Measurements from ENCODE around the gene KRT24.
"Not testable (repeated sequence)": the region's sequence is repeated elsewhere in the genome, so short reads cannot be mapped to it uniquely, and the experiment has no call there.

The KRT24 gene

DNA sequence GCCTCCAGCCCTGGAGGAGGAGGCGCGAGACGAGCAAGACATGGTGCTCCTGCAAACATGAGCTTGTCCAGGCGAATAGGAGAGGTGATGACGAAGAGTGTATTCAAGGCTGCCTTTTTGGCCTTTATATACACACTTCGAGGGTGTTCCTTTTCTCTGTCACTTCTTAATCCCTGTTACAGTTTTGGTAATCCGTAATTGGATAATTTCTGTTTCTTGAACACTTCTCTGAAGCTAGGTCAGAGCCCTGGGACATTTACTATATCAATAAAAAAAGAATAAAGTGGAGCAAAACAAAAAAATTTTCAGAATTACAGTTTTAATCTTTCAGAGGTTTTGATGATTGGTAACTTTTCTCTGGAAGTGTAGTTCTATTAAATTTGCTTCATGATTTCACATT lies at the start of gene KRT24:
Gene KRT24 (minus strand): TSS at position 101 of the 400 bp plus-strand sequence. CDS start 59 bp downstream, at position 42.
- no peak for DNase-seq (ENCODE audit: low read depth)

DNA sequence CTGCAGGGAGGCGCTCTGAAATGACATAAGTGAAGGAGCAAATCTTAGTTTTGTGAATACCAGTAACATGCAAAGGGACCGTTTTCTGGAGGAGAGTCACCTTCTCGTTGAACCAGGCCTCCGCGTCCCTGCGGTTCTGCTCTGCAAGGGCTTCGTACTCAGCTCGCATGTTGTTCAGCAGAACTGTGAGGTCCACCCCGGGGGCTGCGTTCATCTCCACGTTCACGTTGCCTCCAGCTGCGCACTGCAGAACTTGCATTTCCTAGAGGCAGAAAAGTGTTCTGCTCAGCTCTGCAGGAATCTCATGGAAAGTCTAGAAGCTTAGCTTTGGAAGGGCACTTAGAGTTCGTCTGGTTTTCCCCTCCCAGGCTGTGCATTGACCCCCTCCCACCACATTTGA lies 47.5 kb upstream of the KRT24 start:
- no peak for DNase-seq (ENCODE audit: low read depth)

DNA sequence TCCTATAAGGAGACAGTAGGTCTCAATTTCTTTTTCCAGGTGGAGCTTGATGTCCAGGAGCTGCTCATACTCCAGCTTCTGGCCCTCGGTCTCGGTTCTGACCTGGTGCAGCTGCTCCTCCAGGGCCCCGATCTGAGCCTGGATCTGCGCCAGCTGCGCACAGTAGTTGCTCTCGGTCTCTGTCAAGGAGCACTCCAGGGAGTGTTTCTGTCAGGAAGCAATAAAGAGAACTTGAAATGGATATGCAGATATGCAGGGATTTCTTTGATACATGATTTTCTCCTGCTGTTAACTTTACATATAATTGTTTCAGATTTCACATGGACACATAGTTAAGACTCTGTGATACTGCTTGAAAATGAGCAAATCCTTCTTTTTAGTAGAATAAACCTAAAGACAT lies 46.8 kb upstream of the KRT24 start:
- no peak for DNase-seq (ENCODE audit: low read depth)

DNA sequence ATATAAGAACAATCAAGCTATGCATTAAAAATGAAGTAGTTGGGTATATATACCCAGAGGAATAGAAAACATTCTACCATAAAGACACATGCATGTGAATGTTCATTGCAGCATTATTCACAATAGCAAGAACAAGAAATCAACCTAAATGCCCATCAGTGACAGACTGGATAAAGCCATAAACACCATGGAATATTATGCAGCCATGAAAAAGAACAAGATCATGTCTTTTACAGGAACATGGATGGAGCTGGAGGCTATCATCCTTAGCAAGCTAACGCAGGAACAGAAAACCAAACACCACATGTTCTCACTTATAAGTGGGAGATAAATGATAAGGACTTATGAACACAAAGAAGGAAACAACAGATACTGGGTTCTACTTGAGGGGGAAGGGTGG lies 45.1 kb upstream of the KRT24 start:
- DNase-seq (ENCODE audit: low read depth): not testable (repeated sequence)

DNA sequence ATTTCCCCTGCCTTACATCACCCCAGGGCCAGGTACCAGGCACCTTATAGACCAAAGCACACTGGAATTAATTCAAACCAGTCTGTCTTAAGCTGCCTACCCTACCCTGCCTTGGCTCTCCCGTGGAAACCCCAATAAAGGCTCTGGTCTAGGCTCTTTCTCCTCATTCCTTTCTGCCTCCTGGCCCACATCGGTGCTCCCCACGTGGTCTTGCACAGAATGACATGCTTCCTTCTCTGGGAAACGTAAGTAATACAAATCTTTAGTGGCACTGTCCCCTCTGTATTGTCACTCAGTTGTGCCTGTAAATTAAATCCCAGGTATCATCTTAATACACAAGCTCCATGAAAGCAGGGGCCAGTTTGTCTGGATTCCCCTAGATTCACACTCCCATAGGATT lies 35.0 kb upstream of the KRT24 start:
- no peak for DNase-seq (ENCODE audit: low read depth)

DNA sequence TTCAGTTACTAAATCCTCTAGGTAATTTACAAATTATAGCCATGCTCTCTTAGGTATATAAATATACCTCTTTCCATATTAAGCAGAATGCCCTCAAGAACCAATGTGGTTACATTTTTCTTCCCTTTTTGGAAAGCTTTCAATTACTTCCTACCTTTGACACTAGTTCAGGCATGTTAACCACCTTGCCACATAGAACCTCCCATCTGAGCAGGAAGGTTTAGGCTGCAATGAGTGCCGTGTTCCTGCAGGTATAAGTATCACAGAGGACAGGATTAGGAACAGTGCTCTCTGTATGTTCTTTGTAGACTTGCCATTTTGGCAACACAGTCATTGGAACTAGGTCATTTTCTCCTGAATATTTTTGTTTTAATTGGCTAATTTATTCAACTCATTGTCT lies 31.5 kb upstream of the KRT24 start:
- no peak for DNase-seq (ENCODE audit: low read depth)

DNA sequence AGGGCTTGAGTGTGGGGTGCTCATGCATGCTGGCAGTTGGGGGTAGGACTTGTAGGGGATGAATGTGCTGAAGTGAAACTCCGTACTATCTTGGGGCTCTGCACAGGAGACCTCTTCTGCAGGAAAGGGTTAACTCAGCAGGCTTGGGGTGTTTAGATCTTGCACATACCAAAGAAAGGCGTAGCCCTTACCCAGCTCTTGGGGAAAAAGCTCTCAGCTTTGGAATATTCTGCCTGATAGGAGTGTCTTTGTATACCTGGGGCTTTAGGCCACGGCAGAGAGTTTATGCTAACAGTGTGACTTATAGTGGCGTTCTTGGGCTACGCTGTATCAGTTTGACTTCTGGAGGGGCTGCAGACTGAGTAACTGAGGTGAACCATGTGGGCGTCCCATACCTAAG lies 30.5 kb upstream of the KRT24 start:
- DNase-seq (ENCODE audit: low read depth): no peak

DNA sequence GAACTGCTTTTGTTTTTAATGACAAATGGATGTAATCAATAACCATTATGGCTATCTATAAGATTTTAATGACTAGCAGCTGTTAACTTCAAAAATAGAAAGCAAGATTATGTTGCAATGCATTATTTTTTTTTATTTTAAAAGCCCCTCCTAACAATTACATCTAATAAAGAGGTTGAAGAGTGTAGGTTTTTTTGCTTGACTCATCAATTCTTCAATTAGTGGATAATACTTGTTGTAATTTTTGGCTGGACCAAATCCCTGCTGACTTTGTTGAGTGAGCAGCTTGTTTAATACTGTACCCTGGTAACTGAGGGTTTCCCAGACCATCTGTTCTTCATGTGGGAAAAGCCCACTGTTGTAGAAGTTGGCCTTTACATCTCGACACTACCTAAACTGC lies 27.4 kb upstream of the KRT24 start:
- DNase-seq (ENCODE audit: low read depth): no peak

DNA sequence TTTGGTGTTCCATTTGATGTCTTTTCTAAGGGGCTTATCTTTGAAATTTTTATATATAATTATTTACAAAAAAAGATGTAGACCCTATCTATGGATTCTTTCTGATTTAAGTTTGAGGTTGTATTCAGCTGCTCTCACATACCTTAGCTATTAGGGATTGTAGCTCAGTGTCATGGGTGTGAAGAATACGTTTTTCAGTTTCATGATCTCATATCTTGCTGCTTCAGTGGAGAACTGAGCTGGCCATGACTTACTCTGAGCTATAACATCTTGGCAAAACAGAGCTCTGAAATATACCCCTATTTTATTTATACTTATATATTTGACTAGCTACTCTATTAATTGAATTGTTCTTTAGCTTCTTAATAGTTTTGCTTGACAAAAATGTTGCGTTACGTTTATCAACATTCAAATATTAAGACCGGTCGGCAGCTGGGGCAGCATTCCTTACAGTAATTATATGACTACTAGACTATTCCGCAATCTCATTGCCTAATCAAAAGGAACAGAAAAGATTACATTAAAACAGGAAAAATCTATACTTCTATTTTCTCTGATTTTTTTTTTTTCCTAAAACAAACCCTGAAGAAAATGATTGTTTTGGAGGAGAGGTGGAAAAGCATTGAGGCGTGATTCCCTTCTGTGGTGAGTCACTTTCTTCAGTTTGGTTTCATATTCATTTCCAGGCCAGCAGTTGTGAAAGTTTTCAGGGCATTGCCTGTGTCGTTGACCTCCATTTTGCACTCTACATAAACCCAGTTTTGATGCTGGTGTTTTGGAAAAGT lies 24.1 kb upstream of the KRT24 start:
- no peak for DNase-seq (ENCODE audit: low read depth)

DNA sequence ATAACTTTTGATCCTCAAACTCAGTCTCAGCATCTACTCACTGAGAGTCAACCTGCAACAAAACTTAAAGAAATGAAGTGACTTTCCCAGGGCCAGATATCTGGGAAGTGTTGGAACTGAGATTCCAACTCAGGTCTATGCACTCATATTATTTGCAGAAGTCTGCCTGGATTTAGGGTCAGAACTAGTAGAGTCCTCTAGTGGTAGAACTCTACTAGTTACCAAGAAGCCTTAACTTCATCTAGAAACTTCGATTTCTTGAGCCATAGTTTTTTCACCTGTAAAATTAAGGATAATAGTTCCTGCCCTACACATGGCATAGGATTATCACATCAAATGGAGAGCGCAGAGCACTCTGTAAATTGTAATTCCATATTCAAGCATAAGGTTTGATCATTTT lies 23.4 kb upstream of the KRT24 start:
- no peak for DNase-seq (ENCODE audit: low read depth)

DNA sequence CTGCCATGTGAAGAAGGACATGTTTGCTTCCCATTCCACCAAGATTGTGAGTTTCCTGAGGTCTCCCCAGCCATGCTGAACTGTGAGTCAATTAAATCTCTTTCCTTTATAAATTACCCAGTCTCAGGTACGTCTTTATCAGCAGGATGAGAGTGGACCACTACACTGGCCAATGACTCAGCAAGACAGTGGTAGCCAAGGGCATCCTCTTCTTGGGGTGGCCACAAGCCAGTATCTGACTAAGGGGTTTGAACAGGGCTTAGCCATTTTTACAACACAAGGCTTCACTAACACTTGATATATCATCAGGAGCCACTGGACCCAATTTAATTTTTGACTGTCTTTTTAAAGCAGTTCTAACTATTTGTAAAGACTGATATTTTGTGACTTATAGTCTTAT lies 21.1 kb upstream of the KRT24 start:
- no peak for DNase-seq (ENCODE audit: low read depth)

DNA sequence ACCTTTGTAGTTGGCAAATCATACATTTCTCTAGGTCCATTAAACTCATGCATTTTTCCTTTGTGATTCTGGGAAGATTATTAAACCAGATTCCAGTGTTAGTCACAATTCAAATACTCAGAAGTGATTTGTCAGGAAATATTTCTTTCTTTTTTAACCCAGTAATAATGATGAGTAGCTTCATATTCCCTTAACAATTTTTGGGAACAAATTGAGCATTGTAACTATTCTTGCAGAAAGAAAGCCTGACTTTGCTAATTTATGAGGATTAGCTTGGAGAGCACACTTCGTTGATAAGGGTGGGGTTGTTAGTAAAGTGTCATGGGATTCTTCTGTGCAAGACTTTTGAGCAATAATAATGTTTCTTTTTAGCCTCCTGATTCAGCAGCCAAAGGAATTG lies 18.7 kb upstream of the KRT24 start:
- DNase-seq (ENCODE audit: low read depth): no peak

DNA sequence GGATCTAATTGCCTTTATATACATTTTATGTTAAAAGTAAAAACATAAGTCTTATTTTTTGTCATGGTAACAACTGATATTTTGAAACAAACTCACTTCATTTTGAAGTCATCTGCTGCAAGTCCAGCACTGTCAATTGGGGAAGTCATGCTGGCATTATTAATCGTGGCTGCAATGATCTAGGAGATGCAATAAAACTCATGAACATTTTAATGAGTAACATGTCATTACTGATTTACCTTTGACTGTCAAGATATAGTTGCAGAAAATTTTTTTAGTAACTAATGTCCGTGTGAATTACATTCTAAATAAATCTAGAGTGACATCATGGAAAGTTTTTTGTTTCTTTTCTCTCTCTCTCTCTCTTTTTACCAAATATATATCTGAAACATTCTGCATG lies 17.3 kb upstream of the KRT24 start:
- no peak for DNase-seq (ENCODE audit: low read depth)

DNA sequence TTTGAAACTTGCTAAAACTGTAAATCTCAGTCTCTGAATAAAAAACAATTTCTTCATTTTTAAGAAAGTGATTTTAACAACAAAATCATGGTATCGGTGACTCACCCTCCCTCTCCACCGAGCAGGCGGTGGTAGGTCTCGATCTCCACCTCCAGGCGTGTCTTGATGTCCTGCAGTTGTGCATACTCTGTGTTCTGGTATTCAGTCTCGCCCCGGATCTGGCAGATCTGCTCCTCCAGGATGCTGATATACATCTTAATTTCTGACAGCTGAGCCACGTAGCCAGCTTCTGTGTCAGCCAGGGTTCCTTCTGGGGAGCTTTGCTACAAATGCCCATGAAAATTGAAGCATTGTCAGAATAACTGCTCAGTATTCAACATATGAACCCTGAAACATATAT lies 15.4 kb upstream of the KRT24 start:
- no peak for DNase-seq (ENCODE audit: low read depth)

DNA sequence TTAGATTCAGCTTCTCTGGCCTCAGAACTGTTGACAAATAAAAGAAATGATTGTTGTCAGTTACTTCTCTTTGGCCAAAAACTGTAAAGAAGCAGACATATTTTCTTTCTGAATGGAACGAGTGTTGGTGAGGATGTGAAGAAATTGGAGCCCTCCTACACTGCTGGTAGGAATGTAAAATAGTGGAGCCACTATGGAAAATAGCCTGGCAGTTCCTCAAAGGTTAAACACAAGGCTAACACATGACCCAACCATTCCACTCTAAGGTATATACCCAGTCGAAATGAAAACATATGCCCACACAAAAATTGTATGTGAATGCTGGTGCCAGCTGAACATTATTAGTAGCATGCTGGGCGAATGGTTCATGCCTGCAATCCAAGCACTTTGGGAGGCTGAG lies 14.2 kb upstream of the KRT24 start:
- DNase-seq (ENCODE audit: low read depth): no peak

DNA sequence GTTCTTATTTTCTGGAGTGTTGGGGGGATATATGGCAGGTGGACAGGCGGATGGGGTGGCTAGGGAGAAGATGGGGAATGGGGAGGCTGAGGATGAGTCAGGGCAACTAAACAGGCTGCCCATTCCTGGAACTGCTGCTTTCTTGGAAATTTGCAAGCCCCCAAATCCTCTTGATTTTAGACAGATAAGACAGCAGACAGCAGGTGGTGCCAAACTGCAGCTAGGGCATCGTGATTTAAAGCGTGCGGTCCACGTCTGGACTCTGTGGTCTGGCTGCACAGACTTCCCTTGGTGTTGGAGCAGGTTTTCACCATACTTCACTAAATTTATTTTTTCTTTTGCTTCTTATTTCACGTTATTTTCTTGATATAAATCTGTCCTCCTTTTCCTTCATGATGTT lies 10.9 kb upstream of the KRT24 start:
- no peak for DNase-seq (ENCODE audit: low read depth)

DNA sequence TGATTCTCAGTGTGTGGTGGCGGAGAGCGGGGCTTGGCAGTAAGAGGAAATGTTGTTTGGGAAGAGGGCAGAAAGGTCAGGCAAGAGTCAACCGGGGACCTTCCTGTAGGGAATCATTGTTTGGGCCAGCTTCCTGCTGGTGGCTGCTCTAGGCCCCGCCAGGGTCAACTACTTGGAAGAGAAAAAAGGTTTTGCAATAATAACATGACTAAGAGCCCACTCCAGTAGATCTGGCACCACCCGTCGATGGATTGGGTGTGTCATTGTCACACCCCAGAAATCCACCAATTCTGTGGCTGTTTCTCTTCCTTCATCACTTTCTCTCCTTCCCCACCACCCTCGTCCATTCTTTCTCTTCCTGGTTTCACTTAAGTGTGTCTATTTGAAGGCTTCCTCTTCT lies 4.2 kb upstream of the KRT24 start:
- no peak for DNase-seq (ENCODE audit: low read depth)

DNA sequence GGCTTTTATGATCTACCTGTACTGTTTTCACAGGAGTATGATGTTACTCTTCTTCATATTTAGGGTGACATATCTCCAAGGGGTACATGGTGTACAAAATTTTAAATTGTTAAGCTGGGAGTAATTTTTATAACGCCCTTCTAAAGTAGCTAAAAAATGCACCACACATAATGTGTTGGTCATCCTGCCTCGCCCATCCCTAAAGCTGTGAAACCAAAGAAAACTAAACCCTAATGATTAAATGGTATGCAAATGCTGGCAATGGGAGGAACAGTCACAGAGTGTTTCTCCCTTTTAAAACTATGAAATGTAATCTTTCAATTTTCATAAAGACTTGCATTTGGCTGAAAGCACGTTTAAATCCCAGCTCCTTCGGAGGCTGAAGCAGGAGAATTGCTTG lies 2.0 kb upstream of the KRT24 start:
- no peak for DNase-seq (ENCODE audit: low read depth)

DNA sequence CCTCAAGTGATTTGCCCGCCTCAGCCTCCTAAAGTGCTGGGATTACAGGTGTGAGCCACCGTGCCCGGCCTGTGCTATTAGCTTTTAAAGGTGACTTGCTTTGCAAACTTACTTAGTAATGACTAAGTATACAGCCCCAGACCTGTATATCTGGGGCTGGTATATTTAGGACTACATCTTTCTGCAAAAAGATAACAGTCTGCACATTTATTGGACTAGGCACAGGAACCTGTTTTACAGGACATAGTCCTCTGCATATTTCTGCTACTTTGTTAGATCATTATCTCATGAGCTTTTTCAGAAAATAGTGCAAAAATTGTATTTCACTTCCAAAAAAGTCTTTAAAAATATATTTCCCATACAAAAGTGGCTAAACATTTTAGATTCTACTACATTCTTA lies 1.3 kb downstream of the KRT24 start:
- DNase-seq (ENCODE audit: low read depth): no peak

DNA sequence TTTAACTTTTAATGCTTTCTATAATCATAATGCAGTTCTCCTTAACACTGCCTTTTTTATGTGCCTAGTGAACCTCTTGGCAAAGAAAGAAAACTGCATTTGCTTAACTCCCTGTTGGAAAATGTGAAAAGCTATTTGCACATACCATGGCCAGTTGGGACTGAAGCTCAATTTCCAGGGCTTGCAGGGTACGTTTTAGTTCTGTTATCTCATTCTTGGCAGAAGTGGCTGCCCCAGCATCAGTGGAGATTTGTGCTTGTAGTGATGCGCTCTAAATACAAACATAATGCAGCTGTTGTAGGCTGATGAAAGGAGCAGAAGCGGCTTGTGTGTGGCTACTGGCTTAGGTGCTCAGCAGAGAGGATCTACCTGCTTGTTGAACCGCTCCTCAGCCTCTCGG lies 3.7 kb downstream of the KRT24 start:
- DNase-seq (ENCODE audit: low read depth): no peak

DNA sequence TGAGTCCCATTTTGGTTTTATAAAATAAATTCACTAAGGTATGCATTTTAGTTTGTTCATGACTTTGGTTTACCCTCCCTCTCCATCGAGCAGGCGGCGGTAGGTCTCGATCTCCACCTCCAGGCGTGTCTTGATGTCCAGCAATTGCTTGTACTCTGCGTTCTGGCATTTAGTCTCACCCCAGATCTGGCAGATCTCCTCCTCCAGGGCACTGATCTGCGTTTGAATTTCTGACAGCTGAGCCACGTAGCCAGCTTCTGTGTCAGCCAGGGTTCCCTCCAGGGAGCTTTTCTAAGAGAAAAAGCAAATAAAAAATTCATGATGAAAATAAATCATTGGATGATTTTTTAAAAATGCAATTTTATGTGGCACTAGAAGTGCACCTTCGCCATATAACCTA lies 4.2 kb downstream of the KRT24 start:
- no peak for DNase-seq (ENCODE audit: low read depth)

DNA sequence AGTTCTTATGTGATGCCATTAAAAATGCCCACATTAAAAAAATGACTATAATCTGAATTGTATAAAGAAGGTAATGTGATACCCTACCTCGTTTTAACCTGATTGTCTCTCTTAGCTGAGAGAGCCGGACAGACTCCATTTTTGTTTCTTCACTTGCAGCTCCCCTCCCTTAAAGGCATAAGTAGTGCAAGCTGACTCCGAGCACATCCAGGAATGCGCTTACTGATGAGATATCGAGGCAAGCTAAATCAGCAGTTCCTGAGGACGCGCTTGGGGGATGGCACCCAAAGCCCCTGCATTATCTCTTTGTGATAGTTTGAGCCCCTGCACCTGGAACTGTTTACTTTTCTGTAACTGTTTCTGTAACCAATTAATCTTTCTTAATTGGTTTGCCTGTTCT lies 6.3 kb downstream of the KRT24 start:
- DNase-seq (ENCODE audit: low read depth): no peak

DNA sequence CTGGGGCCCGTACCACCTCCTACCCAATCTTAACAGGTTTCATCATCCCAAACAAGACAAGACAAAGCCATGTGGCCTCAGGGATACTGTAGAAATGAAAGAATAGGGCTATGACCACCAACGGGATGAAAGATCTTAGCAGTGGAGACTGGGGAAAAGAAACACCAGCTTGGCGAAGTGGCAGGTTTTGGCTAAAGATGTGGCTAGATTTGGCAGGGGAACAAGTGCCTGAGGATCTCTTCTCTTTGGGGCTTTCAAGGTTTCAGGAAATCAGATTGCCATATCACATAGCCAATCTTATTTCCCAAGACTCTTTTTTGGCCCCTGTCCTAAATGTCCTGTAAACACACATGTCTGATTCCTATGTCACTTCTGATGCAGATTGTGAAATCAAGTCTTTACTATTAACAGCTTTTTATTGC lies 6.9 kb downstream of the KRT24 start:
- DNase-seq (ENCODE audit: low read depth): no peak

DNA sequence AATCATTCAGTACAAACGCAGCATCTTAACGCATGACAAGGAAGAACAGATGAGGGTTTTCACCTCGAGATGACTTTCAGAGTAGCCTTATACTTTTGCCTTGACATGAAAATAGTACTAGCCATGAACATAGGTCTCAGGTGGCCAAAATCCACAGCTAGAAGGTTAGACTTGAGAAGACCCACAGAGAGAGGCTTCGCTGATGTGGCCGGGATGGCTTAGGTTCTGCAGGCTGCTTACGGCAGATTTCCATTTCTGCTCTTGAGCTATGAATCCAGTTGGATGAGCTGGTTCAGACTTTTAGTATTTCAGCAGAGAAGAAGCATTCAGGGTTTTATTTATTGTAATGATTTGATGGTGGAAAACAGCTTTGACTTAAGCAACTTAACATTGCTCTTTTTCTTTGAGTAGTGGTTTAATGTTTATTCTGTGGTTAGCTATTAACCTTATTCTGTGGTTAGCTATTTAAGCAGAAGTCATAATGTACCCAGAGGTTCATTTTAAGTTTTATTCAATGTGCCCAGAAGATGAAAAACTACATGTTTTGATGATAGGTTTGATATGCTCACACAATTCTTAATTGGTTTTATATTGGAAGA lies 7.6 kb downstream of the KRT24 start:
- DNase-seq (ENCODE audit: low read depth): no peak

Data from T-helper 22 cell (primary cell).